ENCODE results near the gene RMI2.
A peak's percentile ranks its signal among the peaks of the same experiment; 100 is the strongest.
"Not testable (repeated sequence)": the region's sequence is repeated elsewhere in the genome, so short reads cannot be mapped to it uniquely, and the experiment has no call there.

The RMI2 gene

GRCh38 chr16:11354733-11355574, 9.7 kb downstream of the RMI2 start:
- DNase-seq (ENCODE audit: low read depth in 2 of 2) = peak; percentile 50 to 51

GRCh38 chr16:11355862-11356261, 10.6 kb downstream of the RMI2 start:
- DNase-seq (ENCODE audit: low read depth in 2 of 2) = no peak

GRCh38 chr16:11356573-11357331, 11.5 kb downstream of the RMI2 start:
- DNase-seq (ENCODE audit: low read depth in 2 of 2) = peak in 1 of 2 donors; percentile 37

DNA sequence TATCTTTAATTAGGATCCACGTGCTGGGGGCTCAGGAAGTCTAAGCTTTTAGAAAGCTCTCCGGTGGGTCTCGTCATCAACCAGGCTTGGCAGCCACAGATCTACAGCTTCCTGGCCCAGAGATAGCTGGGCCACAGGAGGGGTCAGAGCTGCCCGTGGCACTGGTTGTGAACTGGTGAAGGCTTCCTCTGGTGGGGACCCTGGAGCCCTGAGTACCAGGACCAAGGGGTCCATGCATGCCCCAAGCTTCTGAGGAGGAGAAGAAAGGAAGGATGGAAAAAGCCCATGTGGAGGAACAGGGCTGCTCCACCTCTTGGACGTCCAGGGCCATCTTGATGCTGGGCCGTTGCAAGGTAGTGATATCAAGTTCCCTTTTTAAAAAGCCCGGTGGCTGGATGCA, 13.3 kb downstream of the RMI2 start:
- no peak for DNase-seq (ENCODE audit: low read depth in 2 of 2)

GRCh38 chr16:11359370-11359769, 14.1 kb downstream of the RMI2 start:
- DNase-seq (ENCODE audit: low read depth in 2 of 2) = no peak

DNA sequence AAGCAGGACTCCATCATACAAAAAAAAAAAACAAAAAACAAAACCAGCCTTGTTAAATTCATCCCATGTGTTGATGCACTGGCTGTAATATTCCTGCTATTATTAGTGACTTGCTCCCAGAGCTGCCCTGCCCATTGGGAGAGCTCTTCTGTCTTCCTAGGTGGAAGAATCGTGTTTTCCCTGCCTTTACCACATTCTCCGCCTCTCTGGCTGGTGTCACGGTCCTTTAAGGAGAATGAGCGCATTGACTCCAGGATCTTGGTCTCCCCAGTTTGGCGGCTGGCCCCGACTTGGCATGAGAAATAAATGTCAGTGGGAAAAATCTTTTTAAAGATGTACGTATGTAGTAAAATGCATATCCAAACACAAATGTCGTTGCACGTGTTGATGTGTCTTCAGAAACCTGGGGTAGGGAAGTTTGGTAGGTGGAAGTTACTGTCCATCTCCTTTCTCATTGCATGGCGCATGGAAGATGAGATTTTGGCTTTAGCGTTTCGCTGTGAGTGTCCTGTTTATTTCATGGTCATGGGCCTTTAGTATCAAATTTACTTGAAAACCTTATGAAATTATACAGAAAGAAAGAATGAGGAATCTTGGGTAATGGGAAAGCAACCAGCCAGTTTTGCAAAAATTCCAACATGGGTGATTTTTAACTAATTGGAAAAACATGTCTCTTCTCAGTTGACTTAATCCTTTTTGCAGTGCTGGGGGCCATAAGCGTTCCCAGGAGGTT, 15.5 kb downstream of the RMI2 start:
- no peak for DNase-seq (ENCODE audit: low read depth in 2 of 2)

- no peak for DNase-seq (ENCODE audit: low read depth in 2 of 2)
Observed at GRCh38 chr16:11361701-11362451, 16.6 kb downstream of the RMI2 start.

- DNase-seq (ENCODE audit: low read depth in 2 of 2) = no peak
Observed at GRCh38 chr16:11363927-11364258, 18.6 kb downstream of the RMI2 start.

GRCh38 chr16:11367483-11367906, 22.2 kb downstream of the RMI2 start:
- DNase-seq (ENCODE audit: low read depth in 2 of 2) = no peak

DNA sequence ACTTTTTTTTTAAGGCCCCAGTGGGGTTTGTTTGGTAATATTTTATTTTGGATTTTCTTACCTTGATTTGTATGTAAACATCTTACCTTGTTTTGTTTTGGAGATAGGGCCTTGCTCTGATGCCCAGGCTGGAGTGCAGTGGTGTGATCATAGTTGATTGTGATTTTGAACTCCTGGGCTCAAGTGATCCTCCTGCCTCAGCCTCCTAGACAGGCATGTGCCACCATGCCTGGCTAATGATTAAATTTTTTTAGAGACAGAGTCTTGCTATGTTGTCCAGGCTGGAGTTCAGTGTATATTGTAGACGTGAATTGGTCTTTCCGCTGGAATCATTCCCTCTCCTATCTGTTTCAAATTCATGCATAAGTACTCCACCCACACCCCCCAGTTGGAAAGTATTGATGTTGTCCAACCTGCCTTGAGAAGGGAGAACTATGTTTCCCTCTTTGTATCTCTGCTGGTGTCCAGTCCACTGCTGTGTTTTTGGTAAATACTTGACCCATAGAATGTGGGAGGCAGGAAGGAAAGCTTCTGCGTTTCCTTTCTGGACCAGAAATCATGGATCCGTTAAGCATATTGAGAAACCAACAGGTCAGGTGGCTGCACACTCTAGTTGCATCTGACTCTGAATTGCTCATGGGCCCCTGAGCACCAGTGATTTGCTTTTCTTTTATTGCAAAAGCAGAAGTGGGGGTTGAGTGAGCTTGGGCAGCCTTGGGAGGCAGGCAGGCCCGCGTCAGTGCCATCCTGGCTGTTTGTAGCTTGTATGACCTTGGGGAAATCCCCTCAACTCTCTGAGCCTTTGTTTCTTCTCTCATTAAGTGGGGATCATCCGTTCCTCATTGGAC, 25.0 kb downstream of the RMI2 start:
- DNase-seq (ENCODE audit: low read depth in 2 of 2) = no peak

DNA sequence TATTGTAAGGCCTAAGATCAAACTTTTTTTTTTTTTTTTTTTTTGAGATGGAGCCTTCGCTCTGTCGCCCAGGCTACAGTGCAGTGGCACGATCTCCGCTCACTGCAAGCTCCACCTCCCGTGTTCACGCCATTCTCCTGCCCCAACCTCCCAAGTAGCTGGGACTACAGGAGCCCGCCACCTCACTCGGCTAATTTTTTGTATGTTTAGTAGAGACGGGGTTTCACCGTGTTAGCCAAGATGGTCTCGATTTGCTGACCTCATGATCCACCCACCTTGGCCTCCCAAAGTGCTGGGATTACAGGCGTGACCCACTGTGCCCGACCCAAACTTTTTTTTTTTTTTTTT, 25.6 kb downstream of the RMI2 start:
- DNase-seq (ENCODE audit: low read depth in 2 of 2) = not testable (repeated sequence)

GRCh38 chr16:11372073-11372828, 27.0 kb downstream of the RMI2 start:
- DNase-seq (ENCODE audit: low read depth in 2 of 2) = no peak

DNA sequence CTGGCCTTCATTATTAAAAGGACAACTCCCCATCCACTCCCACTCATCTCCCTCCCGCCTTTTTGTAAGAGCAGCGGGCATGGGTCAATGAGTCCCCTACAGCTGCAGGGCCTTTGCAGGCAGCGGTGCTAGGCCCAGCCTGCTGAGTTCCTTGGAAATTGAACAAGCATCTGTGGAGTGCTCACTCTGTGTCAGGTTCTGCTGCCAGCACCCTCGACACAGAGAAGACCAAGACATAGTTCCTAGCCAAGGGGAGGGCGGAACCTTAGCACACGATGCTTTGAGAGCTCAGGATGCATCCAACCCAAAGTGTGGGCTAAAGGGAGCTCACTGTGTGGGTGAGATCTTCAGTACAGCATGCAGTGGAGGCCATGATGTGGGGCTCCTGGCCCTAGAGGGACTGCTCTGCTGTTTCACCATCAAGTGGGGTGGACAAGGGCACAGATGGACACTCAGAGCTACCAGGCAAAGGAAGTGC, 27.6 kb downstream of the RMI2 start:
- DNase-seq (ENCODE audit: low read depth in 2 of 2) = no peak

DNA sequence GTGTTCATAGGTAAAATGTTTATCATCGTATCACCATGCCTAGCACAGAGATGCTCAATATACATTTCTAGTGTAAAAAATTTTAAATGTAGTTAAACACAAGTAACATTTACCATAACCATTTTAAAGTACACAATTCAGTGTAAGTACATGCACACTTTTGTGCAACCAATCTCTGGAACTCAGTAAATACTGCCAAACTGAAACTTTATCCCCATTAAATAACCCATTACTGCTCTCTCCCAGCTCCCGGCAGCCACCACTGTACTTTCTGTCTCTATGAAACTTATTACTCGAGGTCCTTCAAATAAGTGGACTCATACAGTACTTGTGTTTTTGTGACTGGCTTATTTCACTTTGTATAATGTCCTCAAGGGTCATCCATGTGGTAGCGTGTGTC, 29.0 kb downstream of the RMI2 start:
- DNase-seq (ENCODE audit: low read depth in 2 of 2) = no peak

DNA sequence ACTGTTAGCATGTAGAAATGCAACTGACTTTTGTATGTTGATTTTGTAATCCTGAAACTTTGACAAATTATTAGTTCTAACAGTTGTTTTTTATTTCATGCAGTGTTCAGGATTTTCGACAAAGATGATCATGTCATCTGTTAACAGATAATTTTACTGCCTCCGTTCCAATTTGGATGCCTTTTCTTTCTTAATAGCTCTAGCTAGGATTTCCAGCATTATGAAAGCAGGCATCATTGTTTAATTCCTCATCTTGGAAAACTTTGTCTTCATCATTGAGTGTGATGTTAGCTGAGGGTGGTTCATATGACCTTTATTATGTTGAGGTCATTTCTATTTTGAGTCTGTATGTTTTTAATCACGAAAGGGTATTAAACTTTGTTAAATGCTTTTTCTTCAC, 31.9 kb downstream of the RMI2 start:
- no peak for DNase-seq (ENCODE audit: low read depth in 2 of 2)

DNA sequence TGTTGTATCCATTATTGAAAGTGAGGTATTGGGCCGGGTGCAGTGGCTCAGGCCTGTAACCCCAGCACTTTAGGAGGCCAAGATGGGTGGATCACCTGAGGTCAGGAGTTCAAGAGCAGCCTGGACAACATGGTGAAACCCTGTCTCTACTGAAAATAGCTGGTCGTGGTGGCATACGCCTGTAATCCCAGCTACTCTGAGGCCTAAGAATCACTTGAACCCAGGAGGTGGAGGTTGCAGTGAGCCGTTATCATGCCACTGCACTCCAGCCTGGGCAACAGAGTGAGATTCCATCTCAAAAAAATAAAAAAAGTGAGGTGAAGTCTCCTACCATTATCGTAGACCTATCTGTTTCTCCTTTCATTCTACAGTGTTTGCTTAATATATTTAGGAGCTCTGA, 33.7 kb downstream of the RMI2 start:
- DNase-seq (ENCODE audit: low read depth in 2 of 2) = not testable (repeated sequence)

DNA sequence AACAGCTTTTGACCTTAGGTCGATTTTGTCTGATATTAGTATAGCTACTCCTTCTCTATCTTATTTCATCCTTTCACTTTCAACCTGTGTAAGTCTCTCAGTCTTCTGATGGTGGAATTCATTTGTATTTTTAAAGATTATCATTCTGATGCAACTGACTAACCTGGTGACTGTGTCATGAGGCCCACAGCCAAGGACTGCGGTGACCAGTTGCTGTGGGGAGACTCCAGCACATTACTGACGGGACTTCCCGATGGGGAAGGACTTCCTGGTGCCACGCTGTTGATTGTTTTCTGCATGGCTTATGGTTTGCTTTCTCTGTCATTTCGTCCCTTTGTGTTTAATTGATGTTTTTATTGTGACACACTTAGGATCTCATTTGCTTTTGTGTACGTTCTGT, 34.2 kb downstream of the RMI2 start:
- no peak for DNase-seq (ENCODE audit: low read depth in 2 of 2)

- DNase-seq (ENCODE audit: low read depth in 2 of 2) = no peak
Observed at GRCh38 chr16:11380836-11381235, 35.6 kb downstream of the RMI2 start.

DNA sequence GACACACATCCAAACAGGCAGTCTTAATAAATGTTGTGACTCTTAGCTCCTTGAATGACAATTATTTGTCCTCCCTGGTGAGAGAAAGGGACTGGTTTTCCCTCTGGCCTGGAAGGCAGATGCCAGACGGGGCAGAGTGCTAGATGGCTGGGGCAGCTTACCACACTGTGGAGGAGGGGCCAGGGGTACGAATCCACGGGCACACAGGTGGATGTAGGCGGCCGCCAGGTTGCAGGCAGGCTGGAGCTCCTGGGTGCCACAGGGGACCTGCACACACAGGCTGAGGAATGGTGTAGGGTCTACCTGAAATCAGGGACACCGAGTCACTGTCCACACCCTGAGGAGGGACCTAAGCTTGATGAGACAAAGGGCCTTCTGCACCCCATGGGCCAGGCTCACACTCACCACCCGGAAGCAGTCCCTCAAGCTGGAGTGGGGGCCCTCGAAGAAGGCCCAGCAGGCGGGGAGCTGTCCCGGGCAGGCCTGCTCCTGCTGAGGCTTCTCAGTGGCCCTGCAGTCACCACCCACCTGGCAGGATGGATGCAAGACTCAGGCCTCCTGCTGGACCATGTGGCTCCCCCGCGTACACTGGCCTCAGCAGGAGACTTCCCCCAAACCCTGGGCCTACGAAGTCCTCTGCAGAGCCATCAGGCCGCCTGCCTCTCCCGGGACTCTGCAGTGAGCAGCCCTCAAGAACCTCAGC, 38.4 kb downstream of the RMI2 start:
- DNase-seq (ENCODE audit: low read depth in 2 of 2) = no peak

Data from stimulated activated CD8-positive, alpha-beta memory T cell treated with anti-CD3 and anti-CD28 coated beads, Interleukin-7, amount 100 ng/mL, for 1 hour (primary cell).